Esophagus muscularis mucosa (tissue), 4 donors: ENCODE measurements around the gene USP12.

Source experiments
- CTCF ChIP-seq, 3 experiments: fragments of 200-600 bp in 2 of 3; fragments of 450-650 bp in 1 of 3; sonication (generic) in 2 of 3; IDR thresholded peaks; one replicate each; pipeline ENCODE4 v1.5.1; 2017 to 2019; ENCODE audit warnings: antibody characterized with exemption in 3 of 3, mild to moderate bottlenecking in 2 of 3, moderate library complexity in 1 of 3
- EP300 ChIP-seq: sonication (generic); formaldehyde crosslinking; IDR thresholded peaks from one replicate; pipeline ENCODE4 v1.6.1; 2017; ENCODE audit warnings: antibody characterized with exemption
- POLR2A ChIP-seq: fragments of 450-650 bp; IDR thresholded peaks from one replicate; pipeline ENCODE4 v1.6.1; 2017; ENCODE audit warnings: antibody characterized with exemption, moderate library complexity, mild to moderate bottlenecking, low read depth
- POLR2AphosphoS5 ChIP-seq, 2 donors: sonication (generic); formaldehyde crosslinking; IDR thresholded peaks; one replicate each; pipeline ENCODE4 v1.6.1; 2017; ENCODE audit warnings: antibody characterized with exemption in 2 of 2

- TF ChIP-seq POLR2AphosphoS5 (IDR thresholded peaks at IDR 0.05) (no peak), CTCF (IDR thresholded peaks at IDR 0.05) (no peak), EP300 (no peak), POLR2A (no peak)
Measured at GRCh38 chr13:27104606-27105005, 67.0 kb downstream of the USP12 start.
